ENCODE measurements around the gene RPS2. TPM values are rescaled to one million over a fixed set of nuclear protein-coding genes. Genes with fewer than 3 reads are reported as not detected.
"Not testable (repeated sequence)": the region's sequence is repeated elsewhere in the genome, so short reads cannot be mapped to it uniquely, and the experiment has no call there.

The RPS2 gene
- total RNA-seq, 4 donors from 2014 or later, result 2,603 to 4,441 (median 3,196) TPM

DNA sequence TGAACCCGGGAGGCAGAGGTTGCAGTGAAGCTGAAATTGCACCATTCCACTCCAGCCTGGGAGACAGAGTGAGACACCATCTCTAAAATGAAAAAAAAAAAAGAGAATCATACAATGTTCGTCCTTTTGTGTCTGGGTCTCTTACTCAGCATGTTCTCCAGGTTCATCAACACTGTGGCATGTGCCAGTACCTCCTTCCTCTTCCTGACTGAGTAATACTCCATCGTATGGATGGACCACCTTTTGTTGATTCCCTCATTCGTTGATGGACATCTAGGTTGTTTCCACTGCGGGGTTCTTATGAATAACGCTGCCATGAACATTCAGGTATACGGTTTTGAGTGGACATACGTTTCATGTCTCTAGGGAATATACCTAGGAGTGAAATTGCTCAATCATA, 42.3 kb downstream of the RPS2 start:
- TF ChIP-seq, protein P1, sequence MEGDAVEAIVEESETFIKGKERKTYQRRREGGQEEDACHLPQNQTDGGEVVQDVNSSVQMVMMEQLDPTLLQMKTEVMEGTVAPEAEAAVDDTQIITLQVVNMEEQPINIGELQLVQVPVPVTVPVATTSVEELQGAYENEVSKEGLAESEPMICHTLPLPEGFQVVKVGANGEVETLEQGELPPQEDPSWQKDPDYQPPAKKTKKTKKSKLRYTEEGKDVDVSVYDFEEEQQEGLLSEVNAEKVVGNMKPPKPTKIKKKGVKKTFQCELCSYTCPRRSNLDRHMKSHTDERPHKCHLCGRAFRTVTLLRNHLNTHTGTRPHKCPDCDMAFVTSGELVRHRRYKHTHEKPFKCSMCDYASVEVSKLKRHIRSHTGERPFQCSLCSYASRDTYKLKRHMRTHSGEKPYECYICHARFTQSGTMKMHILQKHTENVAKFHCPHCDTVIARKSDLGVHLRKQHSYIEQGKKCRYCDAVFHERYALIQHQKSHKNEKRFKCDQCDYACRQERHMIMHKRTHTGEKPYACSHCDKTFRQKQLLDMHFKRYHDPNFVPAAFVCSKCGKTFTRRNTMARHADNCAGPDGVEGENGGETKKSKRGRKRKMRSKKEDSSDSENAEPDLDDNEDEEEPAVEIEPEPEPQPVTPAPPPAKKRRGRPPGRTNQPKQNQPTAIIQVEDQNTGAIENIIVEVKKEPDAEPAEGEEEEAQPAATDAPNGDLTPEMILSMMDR (IDR thresholded peaks at IDR 0.05), result no peak
- TF ChIP-seq POLR2A (IDR thresholded peaks at IDR 0.05), result no peak
- no peak overlapping the region for H3K4me3 ChIP-seq (ENCODE audit: low read depth, poor library complexity, severe bottlenecking)
- DNase-seq (ENCODE audit: low spot score in 2 of 2), result no peak
- WGBS, 2 donors, result 71 to 78% methylated on average over 8 of the region's 8 CpGs
- intact Hi-C loops (cut with DNase I; ENCODE audit: low total_unique reads), result no loop called here

DNA sequence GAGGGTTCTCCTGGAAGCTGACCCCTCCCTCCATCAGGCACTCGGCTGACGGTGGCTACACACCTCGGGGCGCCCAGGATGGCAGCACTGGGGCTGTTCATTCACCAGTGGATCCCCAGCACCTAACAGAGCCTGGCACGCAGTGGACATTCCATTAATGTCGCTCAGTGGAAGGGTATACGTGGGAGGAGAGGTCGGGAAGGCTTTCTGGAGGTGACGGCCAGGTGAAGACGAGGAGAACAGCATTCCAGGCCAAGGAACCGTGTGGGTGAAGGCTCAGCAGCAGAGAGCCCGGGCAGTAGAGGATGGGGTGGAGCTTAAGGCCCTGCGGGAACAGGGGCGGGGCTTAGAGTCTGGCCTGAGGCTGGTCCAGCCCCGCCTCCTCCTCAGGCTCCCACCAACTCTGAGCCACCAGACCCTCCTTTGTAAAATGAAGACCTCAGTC, 43.9 kb downstream of the RPS2 start:
- TF ChIP-seq, protein P1 (IDR thresholded peaks at IDR 0.05), result no peak
- TF ChIP-seq POLR2A (IDR thresholded peaks at IDR 0.05), result no peak
- WGBS, 2 donors, result 15 to 23% methylated on average over 15 of the region's 15 CpGs
- DNase-seq (ENCODE audit: low spot score in 2 of 2), result peak in 1 of 2 donors; percentile 17
- intact Hi-C loops (cut with DNase I; ENCODE audit: low total_unique reads), result no loop called here
- H3K4me3 ChIP-seq (ENCODE audit: low read depth, poor library complexity, severe bottlenecking), result no peak overlapping the region

DNA sequence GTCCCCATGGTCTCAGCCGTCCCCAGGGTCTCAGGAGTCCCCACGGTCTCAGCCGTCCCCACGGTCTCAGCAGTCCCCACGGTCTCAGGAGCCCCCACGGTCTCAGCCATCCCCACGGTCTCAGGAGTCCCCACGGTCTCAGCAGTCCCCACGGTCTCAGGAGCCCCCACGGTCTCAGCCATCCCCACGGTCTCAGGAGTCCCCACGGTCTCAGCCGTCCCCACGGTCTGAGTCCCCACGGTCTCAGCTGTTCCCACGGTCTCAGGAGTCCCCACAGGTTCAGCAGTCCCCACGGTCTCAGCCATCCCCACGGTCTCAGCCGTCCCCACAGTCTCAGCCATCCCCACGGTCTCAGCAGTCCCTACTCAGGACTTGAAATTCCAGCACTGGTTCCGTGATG, 44.5 kb downstream of the RPS2 start:
- DNase-seq (ENCODE audit: low spot score in 2 of 2); intact Hi-C loops (cut with DNase I; ENCODE audit: low total_unique reads); H3K4me3 ChIP-seq (ENCODE audit: low read depth, poor library complexity, severe bottlenecking): not testable (repeated sequence)
- WGBS, 2 donors, result 68 to 72% methylated on average over 19 to 21 of the region's 21 CpGs

DNA sequence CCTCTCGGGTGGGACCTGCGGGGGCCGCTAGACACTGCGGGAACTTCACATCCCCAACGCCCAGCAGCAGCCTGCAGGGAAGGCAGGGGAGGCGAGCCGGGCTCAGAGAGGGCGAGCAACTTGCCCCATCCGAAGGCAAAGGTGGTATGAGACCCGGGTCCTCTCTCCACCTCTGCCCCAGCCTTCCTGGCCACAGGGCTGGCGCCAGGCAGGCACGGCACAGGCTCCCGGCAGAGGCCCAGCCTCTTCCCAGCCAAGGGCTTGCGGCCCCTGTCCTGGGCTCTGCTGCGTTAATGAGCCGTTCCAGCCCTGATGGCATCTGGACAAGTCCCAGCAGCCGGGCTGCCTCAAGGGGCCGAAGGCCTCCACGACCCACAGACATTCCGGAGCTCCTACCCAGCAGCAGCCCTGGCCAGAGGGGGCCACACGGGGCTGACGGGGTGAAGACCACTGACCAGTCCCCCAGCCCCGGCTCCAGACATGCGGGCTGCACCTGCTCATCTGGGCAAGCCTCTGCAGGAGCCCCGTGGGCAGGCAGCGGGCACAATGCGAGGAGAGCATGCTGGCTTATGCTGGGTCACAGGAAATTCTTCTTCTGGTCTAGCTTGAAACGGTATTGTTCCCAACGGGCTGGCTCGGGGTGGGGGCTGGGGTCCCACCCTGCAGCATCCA, 45.2 kb downstream of the RPS2 start:
- DNase-seq (ENCODE audit: low spot score in 2 of 2), result no peak
- intact Hi-C loops (cut with DNase I; ENCODE audit: low total_unique reads), result no loop called here
- whole genome bisulfite sequencing, 2 donors, result 20 to 22% methylated on average over 20 to 29 of the region's 30 CpGs
- no peak overlapping the region for H3K4me3 ChIP-seq (ENCODE audit: low read depth, poor library complexity, severe bottlenecking)
- no peak for TF ChIP-seq POLR2A (IDR thresholded peaks at IDR 0.05)
- TF ChIP-seq, protein P1 (IDR thresholded peaks at IDR 0.05), result no peak

DNA sequence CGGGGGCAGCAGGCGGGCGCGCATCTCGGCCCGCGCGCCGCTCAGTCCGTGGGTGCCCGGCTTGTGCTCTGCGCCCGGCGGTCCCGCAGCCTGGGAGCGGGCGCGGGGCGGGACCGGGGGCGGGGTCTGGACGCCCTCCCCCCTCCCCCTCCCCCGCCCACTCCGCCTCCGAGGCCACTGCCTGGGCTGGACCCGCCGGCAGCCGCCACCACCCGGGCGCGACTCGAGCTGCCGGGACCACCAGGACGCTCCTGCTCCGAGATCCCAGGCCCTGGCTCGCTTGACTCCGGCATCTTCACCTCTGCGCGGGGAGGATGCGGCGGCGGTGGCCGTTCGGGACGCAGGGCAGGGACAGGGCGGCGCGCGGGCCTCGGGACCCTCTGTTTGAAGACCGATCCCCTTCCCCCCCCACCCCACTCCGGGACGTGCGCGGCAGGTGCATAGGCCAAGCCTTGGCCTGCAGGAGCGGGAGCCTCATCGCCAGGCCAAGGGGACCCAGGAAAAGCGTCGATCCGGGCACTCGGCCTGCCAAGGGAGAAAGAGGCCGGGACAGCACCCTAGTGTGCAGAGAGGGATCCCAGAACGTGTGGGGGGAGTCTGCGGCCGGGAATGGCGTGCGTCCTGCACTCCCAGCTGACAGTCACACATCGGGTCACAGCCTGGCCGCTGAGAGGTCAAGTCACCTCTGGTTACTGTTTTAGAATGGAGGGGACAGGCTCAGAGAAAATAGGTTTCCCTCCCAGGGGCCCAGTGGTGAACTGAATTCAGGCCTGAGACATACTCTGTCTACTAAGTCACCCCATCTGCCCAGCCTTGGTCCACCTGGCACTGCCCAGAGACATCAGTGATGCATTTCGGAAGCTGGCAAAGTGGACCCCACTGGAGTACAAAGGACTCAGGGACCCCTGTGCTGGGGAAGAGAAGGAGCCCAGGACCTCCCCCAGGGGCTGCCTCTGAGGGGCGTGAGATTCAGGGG, 46.0 kb downstream of the RPS2 start, which contains the start of gene HS3ST6:
HS3ST6 (minus strand) TSS at position 65 of the 976 bp plus-strand sequence. CDS start 92 bp downstream, outside the sequence.
- TF ChIP-seq, protein P1 (IDR thresholded peaks at IDR 0.05), result no peak
- no peak for TF ChIP-seq POLR2A (IDR thresholded peaks at IDR 0.05)
- DNase-seq (ENCODE audit: low spot score in 2 of 2), result no peak
- H3K4me3 ChIP-seq (ENCODE audit: low read depth, poor library complexity, severe bottlenecking), result peak within 1 kb of the TSS; percentile 22
- 9 to 11% methylated on average over 16 to 20 of the region's 71 CpGs for WGBS, 2 donors
- intact Hi-C loops (cut with DNase I; ENCODE audit: low total_unique reads), result no loop called here

Data from lower leg skin (tissue), 4 donors.